ENCODE measurements around the gene CYP3A7.
"Not testable (repeated sequence)": the region's sequence is repeated elsewhere in the genome, so short reads cannot be mapped to it uniquely, and the experiment has no call there.

DNA sequence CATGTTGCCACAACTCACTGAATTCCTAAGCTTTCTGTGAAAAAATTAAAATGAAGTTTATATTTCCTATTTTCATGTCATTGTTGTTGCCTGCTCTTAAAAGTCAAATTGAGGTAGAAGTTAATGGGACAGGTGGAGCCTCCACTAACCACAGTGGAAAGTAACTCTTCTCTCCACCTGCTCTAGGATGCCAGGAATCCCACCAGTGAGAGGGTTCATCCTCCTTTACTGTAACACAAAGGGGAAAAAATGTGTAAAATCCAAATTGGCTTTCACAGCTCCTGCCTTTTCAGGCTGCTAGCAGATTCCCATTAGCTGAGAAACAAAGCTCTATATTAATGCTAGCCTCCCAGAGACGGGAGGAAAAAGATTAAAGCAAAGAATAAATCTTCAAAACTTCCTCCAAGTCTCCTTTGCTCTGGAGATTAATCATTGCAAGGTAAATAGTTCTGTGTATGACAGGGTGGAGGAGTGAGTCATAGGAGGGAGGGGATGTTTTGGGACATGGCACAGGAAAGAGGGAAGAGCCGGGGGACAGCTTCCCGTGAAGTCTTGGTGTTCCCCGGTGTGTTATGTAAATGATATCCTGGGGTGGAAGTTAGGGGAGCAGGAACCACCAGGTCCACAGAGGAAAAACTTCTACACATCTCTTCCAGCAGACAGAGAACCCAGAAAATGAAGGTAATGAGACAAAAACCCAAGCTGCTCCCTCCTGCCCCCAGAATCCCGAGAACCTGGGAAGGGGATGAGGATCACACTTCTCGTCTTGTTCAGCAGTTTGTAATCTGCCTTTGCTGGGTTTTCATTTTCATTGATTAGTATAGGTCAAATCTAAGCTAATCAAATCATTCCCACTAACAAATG lies 35.9 kb downstream of the CYP3A7 start:
- not testable (repeated sequence) for TF ChIP-seq POLR2A (IDR thresholded peaks at IDR 0.05)
- TF ChIP-seq, protein P1, sequence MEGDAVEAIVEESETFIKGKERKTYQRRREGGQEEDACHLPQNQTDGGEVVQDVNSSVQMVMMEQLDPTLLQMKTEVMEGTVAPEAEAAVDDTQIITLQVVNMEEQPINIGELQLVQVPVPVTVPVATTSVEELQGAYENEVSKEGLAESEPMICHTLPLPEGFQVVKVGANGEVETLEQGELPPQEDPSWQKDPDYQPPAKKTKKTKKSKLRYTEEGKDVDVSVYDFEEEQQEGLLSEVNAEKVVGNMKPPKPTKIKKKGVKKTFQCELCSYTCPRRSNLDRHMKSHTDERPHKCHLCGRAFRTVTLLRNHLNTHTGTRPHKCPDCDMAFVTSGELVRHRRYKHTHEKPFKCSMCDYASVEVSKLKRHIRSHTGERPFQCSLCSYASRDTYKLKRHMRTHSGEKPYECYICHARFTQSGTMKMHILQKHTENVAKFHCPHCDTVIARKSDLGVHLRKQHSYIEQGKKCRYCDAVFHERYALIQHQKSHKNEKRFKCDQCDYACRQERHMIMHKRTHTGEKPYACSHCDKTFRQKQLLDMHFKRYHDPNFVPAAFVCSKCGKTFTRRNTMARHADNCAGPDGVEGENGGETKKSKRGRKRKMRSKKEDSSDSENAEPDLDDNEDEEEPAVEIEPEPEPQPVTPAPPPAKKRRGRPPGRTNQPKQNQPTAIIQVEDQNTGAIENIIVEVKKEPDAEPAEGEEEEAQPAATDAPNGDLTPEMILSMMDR (IDR thresholded peaks at IDR 0.05): not testable (repeated sequence)
